ENCODE data around the gene ORAI3. TPM values are rescaled to one million over a fixed set of nuclear protein-coding genes. Genes with fewer than 3 reads are reported as not detected.
A peak's percentile ranks its signal among the peaks of the same experiment; 100 is the strongest.

The ORAI3 gene
- total and polyA plus RNA-seq, 2 of the 13 experiments (the other 11 are each of a cell fraction or from before 2014, with no cell fraction given): 11.4 to 32.0 TPM

DNA sequence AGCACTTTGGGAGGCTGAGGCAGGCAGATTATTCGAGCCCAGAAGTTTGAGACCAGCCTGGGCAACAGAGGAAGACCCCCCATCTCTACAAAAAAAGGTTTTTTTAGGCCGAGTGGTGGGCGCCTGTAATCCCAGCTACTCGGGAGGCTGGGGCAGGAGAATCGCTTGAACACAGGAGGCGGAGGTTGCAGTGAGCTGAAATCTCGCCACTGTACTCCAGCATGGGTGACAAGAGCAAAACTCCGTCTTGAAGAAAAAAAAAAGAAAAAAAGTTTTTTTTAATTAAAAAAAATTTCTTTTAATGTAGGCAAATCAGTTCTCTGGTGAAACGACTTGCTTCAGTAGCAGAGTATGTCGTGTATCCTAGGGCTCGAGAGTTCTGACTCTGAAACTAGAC lies 47.1 kb downstream of the ORAI3 start (continued):
- TF ChIP-seq, protein P1, sequence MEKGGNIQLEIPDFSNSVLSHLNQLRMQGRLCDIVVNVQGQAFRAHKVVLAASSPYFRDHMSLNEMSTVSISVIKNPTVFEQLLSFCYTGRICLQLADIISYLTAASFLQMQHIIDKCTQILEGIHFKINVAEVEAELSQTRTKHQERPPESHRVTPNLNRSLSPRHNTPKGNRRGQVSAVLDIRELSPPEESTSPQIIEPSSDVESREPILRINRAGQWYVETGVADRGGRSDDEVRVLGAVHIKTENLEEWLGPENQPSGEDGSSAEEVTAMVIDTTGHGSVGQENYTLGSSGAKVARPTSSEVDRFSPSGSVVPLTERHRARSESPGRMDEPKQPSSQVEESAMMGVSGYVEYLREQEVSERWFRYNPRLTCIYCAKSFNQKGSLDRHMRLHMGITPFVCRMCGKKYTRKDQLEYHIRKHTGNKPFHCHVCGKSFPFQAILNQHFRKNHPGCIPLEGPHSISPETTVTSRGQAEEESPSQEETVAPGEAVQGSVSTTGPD (CRISPR knock-in tag; IDR thresholded peaks at IDR 0.05): no peak
- TF ChIP-seq ZNF432 (CRISPR knock-in tag; IDR thresholded peaks at IDR 0.05; ENCODE audit: borderline replicate concordance) (no peak), PHF5A (CRISPR knock-in tag; IDR thresholded peaks at IDR 0.05; ENCODE audit: low read depth, unreplicated experiment) (no peak), PRPF4 (IDR thresholded peaks at IDR 0.05; ENCODE audit: low read depth, low read length, poor library complexity, severe bottlenecking) (peak; percentile 92)

DNA sequence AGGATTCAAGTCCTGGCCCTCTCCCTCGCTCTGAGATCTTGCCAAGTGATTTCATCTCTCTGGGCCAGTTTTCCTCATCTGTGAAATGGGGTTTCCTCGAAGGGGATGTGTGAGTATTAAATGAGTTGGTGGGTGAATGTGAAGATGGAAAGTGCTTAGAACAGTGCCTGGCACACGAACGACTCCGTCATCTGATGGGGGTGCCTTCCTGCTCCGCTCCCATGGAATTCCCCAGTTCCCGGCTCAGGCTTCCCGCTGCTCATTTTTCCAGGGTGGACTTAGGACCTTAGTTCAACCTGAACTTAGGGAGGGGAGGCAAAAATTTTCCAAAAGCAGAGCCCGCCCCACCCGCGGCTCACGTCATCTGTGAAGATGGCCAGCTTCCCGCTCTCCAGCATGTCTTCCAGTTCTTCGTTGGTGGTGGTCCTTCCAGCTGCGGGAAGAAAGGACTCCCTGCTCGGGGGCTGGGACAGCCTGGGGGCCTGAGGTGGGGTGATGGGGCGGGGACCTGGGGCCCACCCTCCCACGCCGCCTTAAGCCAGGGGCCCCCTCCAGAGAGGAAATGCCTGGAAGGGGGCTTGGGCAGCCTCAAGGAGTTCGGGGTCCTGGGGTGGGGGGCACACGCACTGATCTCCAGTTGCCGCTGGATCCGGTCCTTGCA lies 47.6 kb downstream of the ORAI3 start:
- ATAC-seq (peak; percentile 26), FAIRE-seq (peak; percentile 77), DNase-seq (ENCODE audit: low spot score) (peak; percentile 92)
- H3K27me3 ChIP-seq (ENCODE audit: control insufficient read depth in 1 of 2, insufficient read depth in 2 of 2, low read length in 2 of 2): no peaks in the 10 kb centered on the region
- BruUV-seq (replicated peaks): no TSS peak
- peaks cover 87% of the 10 kb centered on the region for H3K4me1 ChIP-seq (ENCODE audit: insufficient read depth, low read length)
- ChIA-PET POLR2A (interaction anchor here (0.8 to 5.9 kb wide), 20 partner anchors 8 to 704 kb away, joined by 3 to 81 read pairs (median 8); partner anchors contain the start of genes FUS, HSD3B7, KAT8 and STX4), CTCF (ENCODE audit: low intra/inter-chr PET ratio, low total read pairs) (no interaction called here)
- peak overlapping the region; percentile 84 to 89 (median 84) for H3K4me3 ChIP-seq (replicated peaks in 1 of 3; ENCODE audit: insufficient read depth in 1 of 3, low read depth in 2 of 3, low read length in 3 of 3)
- peak overlapping the region; percentile 97 for H3K4me2 ChIP-seq (ENCODE audit: low read depth, low read length)
- under 1% methylated on average over 21 of the region's 23 CpGs for WGBS (ENCODE audit: low lambda C conversion rate)
- H4K20me1 ChIP-seq (ENCODE audit: insufficient read depth, low read length): no peaks in the 10 kb centered on the region
- H3K27ac ChIP-seq (ENCODE audit: extremely low read length, insufficient read depth, low read length): peak overlapping the region; percentile 93
- in situ Hi-C loops (cut with HindIII; ENCODE audit: extremely low pct_ligation_motif_present, low pct_unique_long_range_greater_than_20kb) (loop anchor here (10.0 to 25.0 kb wide), 2 partner anchors 716 to 878 kb away; partner anchors contain the start of gene ZNF267), intact Hi-C loops (cut with micrococcal nuclease; ENCODE audit: unreplicated experiment) (loop anchor here (1.0 to 5.0 kb wide), 3 partner anchors 11 to 209 kb away; partner anchors contain the start of genes HSD3B7 and ZNF629)
- H3K79me2 ChIP-seq (ENCODE audit: insufficient read depth, low read length): no peaks in the 10 kb centered on the region
- peak overlapping the region; percentile 15 for H2AFZ ChIP-seq (ENCODE audit: low read length)
- H3K9me3 ChIP-seq (ENCODE audit: low read length): no peaks in the 10 kb centered on the region
- peak overlapping the region; percentile 79 for H3K9ac ChIP-seq (ENCODE audit: insufficient read depth, low read depth, low read length)
- H3K36me3 ChIP-seq (replicated peaks in 1 of 2; ENCODE audit: control insufficient read depth in 1 of 2, insufficient read depth in 2 of 2, low read length in 2 of 2): no peaks in the 10 kb centered on the region
- TF ChIP-seq ZNF431 (CRISPR knock-in tag; IDR thresholded peaks at IDR 0.05; ENCODE audit: borderline replicate concordance, low read depth): no peak
- peak; percentile 29; the same call in 1 of the 2 replicates for TF ChIP-seq ZNF274 (CRISPR knock-in tag; IDR thresholded peaks at IDR 0.05)
- TF ChIP-seq HNRNPLL (IDR thresholded peaks at IDR 0.05; ENCODE audit: low read depth, low read length, poor library complexity, severe bottlenecking): no peak
- no peak; the same call in 1 of the 2 replicates for TF ChIP-seq PHF20 (CRISPR knock-in tag; IDR thresholded peaks at IDR 0.05)
- TF ChIP-seq, protein P2, sequence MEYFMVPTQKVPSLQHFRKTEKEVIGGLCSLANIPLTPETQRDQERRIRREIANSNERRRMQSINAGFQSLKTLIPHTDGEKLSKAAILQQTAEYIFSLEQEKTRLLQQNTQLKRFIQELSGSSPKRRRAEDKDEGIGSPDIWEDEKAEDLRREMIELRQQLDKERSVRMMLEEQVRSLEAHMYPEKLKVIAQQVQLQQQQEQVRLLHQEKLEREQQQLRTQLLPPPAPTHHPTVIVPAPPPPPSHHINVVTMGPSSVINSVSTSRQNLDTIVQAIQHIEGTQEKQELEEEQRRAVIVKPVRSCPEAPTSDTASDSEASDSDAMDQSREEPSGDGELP (IDR thresholded peaks at IDR 0.05; ENCODE audit: borderline replicate concordance, low read depth): peak; percentile 62; the same call in 1 of the 2 replicates
- TF ChIP-seq, protein P3, sequence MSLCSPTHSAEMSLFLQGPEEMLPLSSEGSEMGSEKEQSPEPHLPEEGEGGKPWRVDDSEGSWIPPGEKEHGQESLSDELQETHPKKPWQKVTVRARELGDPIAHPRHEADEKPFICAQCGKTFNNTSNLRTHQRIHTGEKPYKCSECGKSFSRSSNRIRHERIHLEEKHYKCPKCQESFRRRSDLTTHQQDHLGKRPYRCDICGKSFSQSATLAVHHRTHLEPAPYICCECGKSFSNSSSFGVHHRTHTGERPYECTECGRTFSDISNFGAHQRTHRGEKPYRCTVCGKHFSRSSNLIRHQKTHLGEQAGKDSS (CRISPR knock-in tag; IDR thresholded peaks at IDR 0.05; ENCODE audit: borderline replicate concordance, low read depth): 0 out of 2 replicates have a peak, but pooled peaks have one; percentile 23
- TF ChIP-seq, protein P4, sequence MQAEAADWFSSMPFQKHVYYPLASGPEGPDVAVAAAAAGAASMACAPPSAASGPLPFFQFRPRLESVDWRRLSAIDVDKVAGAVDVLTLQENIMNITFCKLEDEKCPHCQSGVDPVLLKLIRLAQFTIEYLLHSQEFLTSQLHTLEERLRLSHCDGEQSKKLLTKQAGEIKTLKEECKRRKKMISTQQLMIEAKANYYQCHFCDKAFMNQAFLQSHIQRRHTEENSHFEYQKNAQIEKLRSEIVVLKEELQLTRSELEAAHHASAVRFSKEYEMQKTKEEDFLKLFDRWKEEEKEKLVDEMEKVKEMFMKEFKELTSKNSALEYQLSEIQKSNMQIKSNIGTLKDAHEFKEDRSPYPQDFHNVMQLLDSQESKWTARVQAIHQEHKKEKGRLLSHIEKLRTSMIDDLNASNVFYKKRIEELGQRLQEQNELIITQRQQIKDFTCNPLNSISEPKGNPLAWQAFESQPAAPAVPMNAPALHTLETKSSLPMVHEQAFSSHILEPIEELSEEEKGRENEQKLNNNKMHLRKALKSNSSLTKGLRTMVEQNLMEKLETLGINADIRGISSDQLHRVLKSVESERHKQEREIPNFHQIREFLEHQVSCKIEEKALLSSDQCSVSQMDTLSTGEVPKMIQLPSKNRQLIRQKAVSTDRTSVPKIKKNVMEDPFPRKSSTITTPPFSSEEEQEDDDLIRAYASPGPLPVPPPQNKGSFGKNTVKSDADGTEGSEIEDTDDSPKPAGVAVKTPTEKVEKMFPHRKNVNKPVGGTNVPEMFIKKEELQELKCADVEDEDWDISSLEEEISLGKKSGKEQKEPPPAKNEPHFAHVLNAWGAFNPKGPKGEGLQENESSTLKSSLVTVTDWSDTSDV (CRISPR knock-in tag; IDR thresholded peaks at IDR 0.05): no peak
- TF ChIP-seq ZNF44 (CRISPR knock-in tag; IDR thresholded peaks at IDR 0.05): peak; percentile 37; the same call in 1 of the 2 replicates
- TF ChIP-seq, protein P5, sequence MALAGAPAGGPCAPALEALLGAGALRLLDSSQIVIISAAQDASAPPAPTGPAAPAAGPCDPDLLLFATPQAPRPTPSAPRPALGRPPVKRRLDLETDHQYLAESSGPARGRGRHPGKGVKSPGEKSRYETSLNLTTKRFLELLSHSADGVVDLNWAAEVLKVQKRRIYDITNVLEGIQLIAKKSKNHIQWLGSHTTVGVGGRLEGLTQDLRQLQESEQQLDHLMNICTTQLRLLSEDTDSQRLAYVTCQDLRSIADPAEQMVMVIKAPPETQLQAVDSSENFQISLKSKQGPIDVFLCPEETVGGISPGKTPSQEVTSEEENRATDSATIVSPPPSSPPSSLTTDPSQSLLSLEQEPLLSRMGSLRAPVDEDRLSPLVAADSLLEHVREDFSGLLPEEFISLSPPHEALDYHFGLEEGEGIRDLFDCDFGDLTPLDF (CRISPR knock-in tag; IDR thresholded peaks at IDR 0.05): peak; percentile 81
- TF ChIP-seq ZNF33B (CRISPR knock-in tag; IDR thresholded peaks at IDR 0.05): 0 out of 2 replicates have a peak, but pooled peaks have one; percentile 30
